Measurements from ENCODE around the gene RHD. TPM values are rescaled to one million over a fixed set of nuclear protein-coding genes. Genes with fewer than 3 reads are reported as not detected.
"Not testable (repeated sequence)": the region's sequence is repeated elsewhere in the genome, so short reads cannot be mapped to it uniquely, and the experiment has no call there.

The RHD gene
- not detected for total RNA-seq

- DNase-seq; H3K27ac Mint-ChIP-seq; intact Hi-C loops (cut with micrococcal nuclease); H3K27me3 Mint-ChIP-seq; CTCF ChIA-PET; H3K36me3 Mint-ChIP-seq; POLR2A ChIA-PET; H3K4me1 Mint-ChIP-seq (ENCODE audit: low read depth); H3K4me3 Mint-ChIP-seq; H3K9me3 Mint-ChIP-seq: not testable (repeated sequence)
Measured at GRCh38 chr1:25272238-25272637, at the start of gene RHD. Gene RHD (plus strand): TSS chr1:25272509. CDS start chr1:25272548, 39 bp downstream.

DNA sequence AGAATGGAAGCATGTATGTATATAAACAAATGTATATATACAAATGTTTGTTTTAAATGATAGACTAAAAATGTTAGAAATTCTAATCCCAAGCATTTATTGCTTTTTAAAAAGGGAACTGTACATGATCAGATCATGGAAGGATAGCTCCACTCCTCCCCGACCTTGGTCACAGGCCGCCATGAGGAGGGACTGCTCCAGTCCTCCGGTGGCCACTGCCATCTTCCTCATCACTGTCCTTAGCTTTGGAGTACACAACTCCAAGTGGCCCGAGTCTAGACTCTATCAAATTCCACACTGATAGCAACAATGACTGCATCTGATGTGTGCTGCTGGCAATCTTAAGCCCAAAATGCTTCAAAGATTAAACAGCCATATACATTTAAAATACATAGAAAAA lies 49.7 kb upstream of the RHD start:
- no peak overlapping the region for H3K27ac Mint-ChIP-seq

GRCh38 chr1:25223471-25223870 lies 48.8 kb upstream of the RHD start:
- DNase-seq: no peak
- Mint-ChIP-seq H3K4me3 (no peak overlapping the region), H3K27me3 (no peaks in the 10 kb centered on the region), H3K4me1 (ENCODE audit: low read depth) (peaks cover 6% of the 10 kb centered on the region), H3K9me3 (no peaks in the 10 kb centered on the region), H3K36me3 (peaks cover 34% of the 10 kb centered on the region), H3K27ac (no peak overlapping the region)
- POLR2A ChIA-PET: no interaction called here
- intact Hi-C loops (cut with micrococcal nuclease): no loop called here
- CTCF ChIA-PET: no interaction called here

More for the DNA sequence above, 49.7 kb upstream of the RHD start:
- DNase-seq: no peak
- Mint-ChIP-seq H3K27me3 (no peaks in the 10 kb centered on the region), H3K4me1 (ENCODE audit: low read depth) (peaks cover 2% of the 10 kb centered on the region), H3K36me3 (peaks cover 31% of the 10 kb centered on the region), H3K4me3 (no peak overlapping the region), H3K9me3 (no peaks in the 10 kb centered on the region)
- ChIA-PET POLR2A (interaction anchor here (0.6 kb wide), 1 partner anchor 303 kb away, joined by 3 read pairs; no protein-coding TSS in a partner anchor), CTCF (no interaction called here)
- intact Hi-C loops (cut with micrococcal nuclease): no loop called here

- peaks cover 14% of the 10 kb centered on the region for H3K36me3 Mint-ChIP-seq
- H3K9me3 Mint-ChIP-seq: no peaks in the 10 kb centered on the region
- no peak within 1 kb of the TSS for H3K4me3 Mint-ChIP-seq
- ChIA-PET CTCF (interaction anchor here (0.9 to 1.4 kb wide), 4 partner anchors 9 to 195 kb away, joined by 3 to 7 read pairs (median 4); partner anchors contain the start of gene RSRP1), POLR2A (interaction anchor here (0.5 to 2.6 kb wide), 11 partner anchors 9 to 590 kb away, joined by 3 to 29 read pairs (median 5); partner anchors contain the start of genes RSRP1, RUNX3 and TMEM50A)
- H3K27ac Mint-ChIP-seq: no peak within 1 kb of the TSS
- H3K4me1 Mint-ChIP-seq (ENCODE audit: low read depth): peaks cover 35% of the 10 kb centered on the region
- H3K27me3 Mint-ChIP-seq: no peaks in the 10 kb centered on the region
- peak; percentile 92 for DNase-seq
- intact Hi-C loops (cut with micrococcal nuclease): loop anchor here (1.0 to 10.0 kb wide), 5 partner anchors 8 to 817 kb away; partner anchors contain the start of genes NIPAL3, SRRM1 and STPG1
Measured at GRCh38 chr1:25232027-25232865, 40.1 kb upstream of the RHD start, which contains the start of gene SYF2. Gene SYF2 (minus strand): TSS chr1:25232502. CDS start chr1:25232467, 35 bp downstream.

GRCh38 chr1:25232866-25233784 lies 39.2 kb upstream of the RHD start:
- Mint-ChIP-seq H3K27ac (no peak overlapping the region), H3K9me3 (no peaks in the 10 kb centered on the region), H3K27me3 (no peaks in the 10 kb centered on the region), H3K4me3 (no peak overlapping the region), H3K36me3 (peaks cover 9% of the 10 kb centered on the region), H3K4me1 (ENCODE audit: low read depth) (peaks cover 37% of the 10 kb centered on the region)
- peak; percentile 85 for DNase-seq
- intact Hi-C loops (cut with micrococcal nuclease): loop anchor here (1.0 to 10.0 kb wide), 6 partner anchors 7 to 818 kb away; partner anchors contain the start of genes NIPAL3, RSRP1, SRRM1 and STPG1
- ChIA-PET POLR2A (interaction anchor here (1.0 to 2.6 kb wide), 10 partner anchors 9 to 591 kb away, joined by 3 to 29 read pairs (median 5); partner anchors contain the start of genes RSRP1, RUNX3 and TMEM50A), CTCF (interaction anchor here (0.9 to 1.4 kb wide), 3 partner anchors 9 to 195 kb away, joined by 3 to 7 read pairs (median 4); partner anchors contain the start of gene RSRP1)

DNA sequence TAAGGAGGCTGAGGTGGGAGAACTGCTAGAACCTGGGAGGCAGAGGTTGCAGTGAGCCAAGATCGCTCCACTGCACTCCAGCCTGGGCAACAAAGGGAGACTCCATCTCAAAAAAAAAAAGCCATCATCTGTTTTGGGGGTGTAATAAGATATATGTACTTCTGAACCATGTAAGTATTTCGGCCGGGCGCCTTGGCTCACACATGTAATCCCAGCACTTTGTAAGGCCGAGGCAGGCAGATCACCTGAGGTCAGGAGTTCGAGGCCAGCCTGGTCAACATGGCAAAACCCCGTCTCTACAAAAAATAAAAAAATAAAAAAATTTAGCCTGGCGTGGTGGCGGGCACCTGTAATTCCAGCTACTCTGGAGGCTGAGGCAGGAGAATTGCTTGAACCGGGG lies 36.9 kb upstream of the RHD start:
- H3K27ac Mint-ChIP-seq, H3K27me3 Mint-ChIP-seq, H3K9me3 Mint-ChIP-seq, POLR2A ChIA-PET, H3K36me3 Mint-ChIP-seq, H3K4me3 Mint-ChIP-seq, DNase-seq: not testable (repeated sequence)
- CTCF ChIA-PET: interaction anchor here (0.9 kb wide), 1 partner anchor 9 kb away, joined by 3 read pairs; no protein-coding TSS in a partner anchor
- intact Hi-C loops (cut with micrococcal nuclease): loop anchor here (10.0 kb wide), 3 partner anchors 311 to 821 kb away; partner anchors contain the start of genes NIPAL3, SRRM1 and STPG1
- H3K4me1 Mint-ChIP-seq (ENCODE audit: low read depth): peaks cover 44% of the 10 kb centered on the region

GRCh38 chr1:25236261-25236660 lies 36.0 kb upstream of the RHD start:
- H3K9me3 Mint-ChIP-seq, H3K36me3 Mint-ChIP-seq, H3K4me3 Mint-ChIP-seq, DNase-seq, CTCF ChIA-PET, H3K27me3 Mint-ChIP-seq, POLR2A ChIA-PET: not testable (repeated sequence)
- intact Hi-C loops (cut with micrococcal nuclease): loop anchor here (10.0 kb wide), 3 partner anchors 311 to 821 kb away; partner anchors contain the start of genes NIPAL3, SRRM1 and STPG1
- peaks cover 42% of the 10 kb centered on the region for H3K4me1 Mint-ChIP-seq (ENCODE audit: low read depth)
- peak overlapping the region; percentile 18 for H3K27ac Mint-ChIP-seq

DNA sequence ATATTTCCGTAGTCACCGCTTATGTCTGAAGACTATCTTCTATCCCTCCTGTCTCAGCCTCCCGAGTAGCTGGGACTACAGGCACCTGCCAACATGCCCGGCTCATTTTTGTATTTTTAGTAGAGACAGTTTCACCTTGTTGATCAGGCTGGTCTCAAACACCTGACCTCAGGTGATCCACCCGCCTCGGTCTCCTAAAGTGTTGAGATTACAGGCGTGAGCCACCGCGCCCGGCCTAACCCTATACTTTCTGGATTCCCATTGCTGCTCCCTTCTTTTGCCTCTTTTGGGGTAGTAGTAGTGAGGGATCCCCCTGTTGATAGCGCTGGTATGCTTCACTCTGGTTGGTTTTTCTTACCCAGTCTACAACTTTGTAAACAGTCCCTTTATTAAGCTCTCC lies 34.3 kb upstream of the RHD start:
- no peak for DNase-seq
- peak overlapping the region; percentile 51 for H3K27ac Mint-ChIP-seq
- POLR2A ChIA-PET: no interaction called here
- peaks cover 16% of the 10 kb centered on the region for H3K36me3 Mint-ChIP-seq
- H3K27me3 Mint-ChIP-seq: no peaks in the 10 kb centered on the region
- no peak overlapping the region for H3K4me3 Mint-ChIP-seq
- H3K4me1 Mint-ChIP-seq (ENCODE audit: low read depth): peaks cover 45% of the 10 kb centered on the region
- CTCF ChIA-PET: interaction anchor here (0.6 kb wide), 1 partner anchor 402 kb away, joined by 3 read pairs; no protein-coding TSS in a partner anchor
- H3K9me3 Mint-ChIP-seq: no peaks in the 10 kb centered on the region
- intact Hi-C loops (cut with micrococcal nuclease): loop anchor here (10.0 kb wide), 3 partner anchors 313 to 823 kb away; partner anchors contain the start of genes NIPAL3, SRRM1 and STPG1

- H3K4me3 Mint-ChIP-seq: peak overlapping the region; percentile 84
- no peaks in the 10 kb centered on the region for H3K9me3 Mint-ChIP-seq
- peaks cover 51% of the 10 kb centered on the region for H3K4me1 Mint-ChIP-seq (ENCODE audit: low read depth)
- intact Hi-C loops (cut with micrococcal nuclease): loop anchor here (1.0 to 10.0 kb wide), 5 partner anchors 8 to 825 kb away; partner anchors contain the start of genes NIPAL3, SRRM1, STPG1 and SYF2
- DNase-seq: peak; percentile 97
- no peaks in the 10 kb centered on the region for H3K27me3 Mint-ChIP-seq
- ChIA-PET POLR2A (interaction anchor here (0.9 to 1.3 kb wide), 4 partner anchors 8 to 190 kb away, joined by 3 to 4 read pairs (median 3); partner anchors contain the start of gene RSRP1), CTCF (interaction anchor here (0.6 to 1.2 kb wide), 7 partner anchors 9 to 569 kb away, joined by 3 to 4 read pairs (median 3); partner anchors contain the start of gene RUNX3)
- peak overlapping the region; percentile 96 for H3K27ac Mint-ChIP-seq
- peaks cover 30% of the 10 kb centered on the region for H3K36me3 Mint-ChIP-seq
Measured at GRCh38 chr1:25239681-25240541, 32.4 kb upstream of the RHD start.

DNA sequence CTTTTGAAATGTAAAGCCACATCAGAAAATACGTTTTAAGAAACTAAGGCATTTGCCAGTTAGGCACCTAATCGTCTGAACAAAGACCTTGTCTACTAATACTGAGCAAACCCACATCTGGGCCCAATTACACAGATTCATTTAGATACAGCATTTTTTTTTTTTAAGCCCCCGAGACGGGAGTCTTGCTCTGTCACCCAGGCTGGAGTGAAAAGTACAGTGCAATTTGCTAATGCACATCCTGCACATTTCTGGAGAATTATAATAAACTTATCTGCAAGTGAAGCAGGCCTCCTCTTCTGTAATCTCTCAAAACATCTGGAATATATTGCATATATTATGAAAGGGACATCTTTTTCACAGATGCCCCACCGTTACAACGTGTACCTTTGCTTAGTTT lies 28.4 kb upstream of the RHD start:
- Mint-ChIP-seq H3K27me3 (peaks cover 3% of the 10 kb centered on the region), H3K36me3 (peaks cover 56% of the 10 kb centered on the region), H3K9me3 (no peaks in the 10 kb centered on the region), H3K27ac (peak overlapping the region; percentile 70), H3K4me3 (no peak overlapping the region), H3K4me1 (ENCODE audit: low read depth) (peaks cover 60% of the 10 kb centered on the region)
- intact Hi-C loops (cut with micrococcal nuclease): loop anchor here (5.0 kb wide), 1 partner anchor 113 kb away; no protein-coding TSS in a partner anchor
- DNase-seq: no peak
- POLR2A ChIA-PET: interaction anchor here (2.0 kb wide), 1 partner anchor 11 kb away, joined by 10 read pairs; the partner anchor contains the start of gene SYF2
- CTCF ChIA-PET: no interaction called here

Data from activated CD4-positive, alpha-beta memory T cell treated with anti-CD3 and anti-CD28 coated beads for 36 hours (primary cell).